Measurements from ENCODE around the gene MS4A4E. TPM values are rescaled to one million over a fixed set of nuclear protein-coding genes. Genes with fewer than 3 reads are reported as not detected.

The MS4A4E gene
- total and polyA plus RNA-seq, 2 of the 8 experiments (the other 6 are each of a cell fraction or from before 2014, with no cell fraction given): not detected

DNA sequence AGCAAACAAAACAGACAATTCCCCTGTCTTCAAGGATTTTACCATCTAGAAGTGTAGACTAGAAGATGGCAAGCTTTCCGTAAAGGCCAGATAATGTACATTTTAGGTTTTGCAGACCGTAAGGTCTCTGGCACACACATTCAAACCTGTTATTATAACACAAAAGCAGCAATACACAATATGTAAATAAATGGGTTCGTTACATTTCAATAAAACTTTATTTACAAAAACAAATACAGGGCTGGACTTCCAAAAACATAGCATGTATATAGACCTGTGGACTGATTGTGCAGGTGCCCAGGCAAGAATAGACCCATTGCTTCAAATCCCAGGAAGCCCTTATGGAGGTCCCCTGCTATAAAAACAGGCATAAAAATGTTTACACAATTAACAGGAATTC lies 33.0 kb downstream of the MS4A4E start (continued):
- no peak for TF ChIP-seq ASH2L (IDR thresholded peaks at IDR 0.05; ENCODE audit: low read length)
- TF ChIP-seq YY1 (IDR thresholded peaks at IDR 0.05; ENCODE audit: low read depth, low read length): no peak
- TF ChIP-seq, protein P1, sequence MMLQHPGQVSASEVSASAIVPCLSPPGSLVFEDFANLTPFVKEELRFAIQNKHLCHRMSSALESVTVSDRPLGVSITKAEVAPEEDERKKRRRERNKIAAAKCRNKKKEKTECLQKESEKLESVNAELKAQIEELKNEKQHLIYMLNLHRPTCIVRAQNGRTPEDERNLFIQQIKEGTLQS (IDR thresholded peaks at IDR 0.05; ENCODE audit: insufficient read depth, low read depth, low read length): no peak
- no peak for TF ChIP-seq GABPA (IDR thresholded peaks at IDR 0.05; ENCODE audit: borderline replicate concordance, insufficient read depth, low read length)
- no peak for TF ChIP-seq CEBPB (IDR thresholded peaks at IDR 0.05; ENCODE audit: low read depth, low read length)
